B cell (primary cell): ENCODE results near the gene MIX23.

ENCODE experiments used
- EZH2 ChIP-seq: IDR thresholded peaks from 2 replicates; pipeline ENCODE4 v1.6.1; 2012; ENCODE audit warnings: borderline replicate concordance, low read depth, mild to moderate bottlenecking, moderate library complexity, low read length; ENCODE audit not compliant: insufficient read depth, poor library complexity, severe bottlenecking
- TF ChIP-seq, protein P1 (sequence below): fragments of 200-600 bp; IDR thresholded peaks from one replicate; pipeline ENCODE4 v1.8.0; 2022; ENCODE audit warnings: antibody characterized with exemption, mild to moderate bottlenecking

DNA sequence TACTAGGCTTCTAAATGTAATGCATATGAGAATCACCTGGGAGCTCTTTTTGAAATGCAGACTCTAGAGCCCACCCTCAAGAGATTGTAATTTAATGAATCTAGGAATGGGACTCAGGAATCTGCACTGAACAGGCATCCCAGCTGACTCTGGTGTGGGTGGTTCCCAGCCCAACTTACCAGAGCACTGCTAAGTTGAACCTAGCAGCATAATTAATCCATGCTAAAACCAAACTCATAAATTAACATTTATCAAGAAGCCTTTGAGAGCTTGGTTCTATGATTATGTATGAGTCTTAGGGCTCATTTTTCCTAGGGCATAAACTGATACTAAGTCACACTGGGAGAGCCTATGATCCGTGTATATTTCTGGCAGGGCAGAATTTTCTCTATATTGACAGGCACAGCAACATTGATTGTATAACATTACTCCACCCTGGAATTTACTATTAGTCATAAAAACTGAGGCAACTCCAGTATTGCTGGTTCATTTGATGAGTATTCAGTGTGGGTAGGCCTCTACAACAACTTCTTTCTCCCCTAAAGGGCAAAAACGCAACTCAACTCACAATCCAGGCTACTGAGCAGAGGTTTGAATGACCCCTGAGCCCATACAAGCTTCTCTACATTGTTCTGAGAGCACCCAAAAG is 68.7 kb downstream of the MIX23 start:
- TF ChIP-seq, protein P1, sequence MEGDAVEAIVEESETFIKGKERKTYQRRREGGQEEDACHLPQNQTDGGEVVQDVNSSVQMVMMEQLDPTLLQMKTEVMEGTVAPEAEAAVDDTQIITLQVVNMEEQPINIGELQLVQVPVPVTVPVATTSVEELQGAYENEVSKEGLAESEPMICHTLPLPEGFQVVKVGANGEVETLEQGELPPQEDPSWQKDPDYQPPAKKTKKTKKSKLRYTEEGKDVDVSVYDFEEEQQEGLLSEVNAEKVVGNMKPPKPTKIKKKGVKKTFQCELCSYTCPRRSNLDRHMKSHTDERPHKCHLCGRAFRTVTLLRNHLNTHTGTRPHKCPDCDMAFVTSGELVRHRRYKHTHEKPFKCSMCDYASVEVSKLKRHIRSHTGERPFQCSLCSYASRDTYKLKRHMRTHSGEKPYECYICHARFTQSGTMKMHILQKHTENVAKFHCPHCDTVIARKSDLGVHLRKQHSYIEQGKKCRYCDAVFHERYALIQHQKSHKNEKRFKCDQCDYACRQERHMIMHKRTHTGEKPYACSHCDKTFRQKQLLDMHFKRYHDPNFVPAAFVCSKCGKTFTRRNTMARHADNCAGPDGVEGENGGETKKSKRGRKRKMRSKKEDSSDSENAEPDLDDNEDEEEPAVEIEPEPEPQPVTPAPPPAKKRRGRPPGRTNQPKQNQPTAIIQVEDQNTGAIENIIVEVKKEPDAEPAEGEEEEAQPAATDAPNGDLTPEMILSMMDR = no peak
- TF ChIP-seq EZH2 = no peak
